Natural killer cell (primary cell): ENCODE measurements around the gene RXRA. TPM values are rescaled to one million over a fixed set of nuclear protein-coding genes. Genes with fewer than 3 reads are reported as not detected.

ENCODE experiments used
- ATAC-seq, 3 donors: fragments of 150-1000 bp in 2 of 3; fragments of 200-7000 bp in 1 of 3; cut with Tn5 transposase; 1 replicate in 1 of 3; 2 replicates in 2 of 3; pipeline ENCODE4 v1.10.0; 2021; ENCODE audit warnings: mild to moderate bottlenecking in 2 of 3, moderate library complexity in 2 of 3
- DNase-seq, 2 donors: peaks; one replicate each; pipeline versions ENCODE4 v3.0.0 to v3.0.0-alpha.2; 2013 to 2021; ENCODE audit warnings: mixed read lengths in 1 of 2
- H3K27ac ChIP-seq: one replicate; pipeline ENCODE4 v1.5.1; 2013; ENCODE audit warnings: mild to moderate bottlenecking, low read length
- H3K27me3 ChIP-seq: one replicate; pipeline ENCODE4 v1.6.1; 2013; ENCODE audit warnings: low read length; ENCODE audit not compliant: control insufficient read depth, insufficient read depth
- H3K36me3 ChIP-seq: one replicate; pipeline ENCODE4 v1.6.1; 2013; ENCODE audit warnings: low read length; ENCODE audit not compliant: control insufficient read depth, insufficient read depth
- H3K4me1 ChIP-seq: one replicate; pipeline ENCODE4 v1.6.1; 2013; ENCODE audit warnings: low read length; ENCODE audit not compliant: control insufficient read depth, insufficient read depth
- H3K4me3 ChIP-seq: one replicate; pipeline ENCODE4 v1.5.1; 2013; ENCODE audit warnings: low read length
- H3K9me3 ChIP-seq: one replicate; pipeline ENCODE4 v1.6.1; 2013; ENCODE audit warnings: low read length; ENCODE audit not compliant: control insufficient read depth, insufficient read depth
- H3K27ac Mint-ChIP-seq, 2 donors: one replicate each; pipeline ENCODE4 v1.8.0; 2022; ENCODE audit warnings: mild to moderate bottlenecking in 2 of 2, mixed read lengths in 2 of 2, moderate library complexity in 1 of 2
- H3K27me3 Mint-ChIP-seq, 2 donors: one replicate each; pipeline ENCODE4 v1.8.0; 2022; ENCODE audit warnings: low read depth in 2 of 2, mixed read lengths in 2 of 2
- H3K36me3 Mint-ChIP-seq: one replicate; pipeline ENCODE4 v1.8.0; 2022; ENCODE audit warnings: mixed read lengths
- H3K4me1 Mint-ChIP-seq, 2 donors: one replicate each; pipeline ENCODE4 v1.8.0; 2022; ENCODE audit warnings: mixed read lengths in 2 of 2
- H3K4me3 Mint-ChIP-seq: one replicate; pipeline ENCODE4 v1.8.0; 2022; ENCODE audit warnings: mild to moderate bottlenecking, moderate library complexity, mixed read lengths
- H3K9me3 Mint-ChIP-seq, 2 donors: one replicate each; pipeline ENCODE4 v1.8.0; 2022; ENCODE audit warnings: mixed read lengths in 2 of 2
- CTCF ChIP-seq: fragments of 200-600 bp; IDR thresholded peaks from one replicate; pipeline ENCODE4 v1.8.0; 2022; ENCODE audit warnings: antibody characterized with exemption
- WGBS: methylation state at CpG from one replicate; pipeline ENCODE4 v1.1.7; 2013; ENCODE audit warnings: missing lambda C conversion rate; ENCODE audit not compliant: insufficient coverage; 5-methylcytosine and 5-hydroxymethylcytosine counted together
- intact Hi-C: fragments of 100-400 bp; cut with micrococcal nuclease; formaldehyde crosslinking; loops from one replicate; pipeline ENCODE4 v1.14.2; 2022
- total RNA-seq, 4 donors: library from RNA; stranded (reverse); fragments of 120-200 nt in 1 of 4; gene quantifications; one replicate each; pipeline versions ENCODE4 v1.2.3 to v1.2.4, GENCODE V29; 2013 to 2022

The RXRA gene
- total RNA-seq, 3 donors from 2014 or later (not counting 1 experiment from before 2014, with no cell fraction given) = 30.9 to 64.1 (median 42.2) TPM

- H3K27ac ChIP-seq = peak overlapping the region; percentile 34
- H3K4me1 ChIP-seq = peaks cover 24% of the 10 kb centered on the region
Measured at GRCh38 chr9:134366223-134367031, 40.2 kb downstream of the RXRA start.

DNA sequence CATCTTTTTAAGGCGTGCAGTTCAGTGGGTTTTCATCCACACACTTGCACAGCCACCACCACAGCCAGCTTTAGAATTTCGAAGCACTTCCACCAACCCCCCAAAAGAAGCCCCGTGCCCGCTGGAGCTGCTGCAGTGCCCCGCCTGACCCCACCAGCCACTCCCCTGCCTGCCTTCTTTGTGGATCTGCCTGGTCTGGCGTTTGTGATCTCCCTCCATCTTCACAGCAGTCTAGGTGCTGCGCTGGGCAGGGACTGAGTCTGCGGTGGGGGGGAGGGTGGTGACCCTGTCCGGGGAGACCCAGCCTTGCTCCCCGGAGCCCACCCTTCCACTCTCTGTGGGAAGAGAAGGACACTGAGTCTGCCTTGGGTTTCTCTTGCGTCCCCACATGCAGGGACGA lies 40.8 kb downstream of the RXRA start:
- Mint-ChIP-seq H3K4me3 (no peak overlapping the region), H3K36me3 (no peaks in the 10 kb centered on the region), H3K4me1 (peaks cover 0 to 13% of the 10 kb centered on the region in 2 donors), H3K9me3 (no peaks in the 10 kb centered on the region), H3K27ac (no peak overlapping the region), H3K27me3 (no peaks in the 10 kb centered on the region)
- ATAC-seq = no peak
- Histone ChIP-seq H3K36me3 (no peaks in the 10 kb centered on the region), H3K4me1 (peaks cover 29% of the 10 kb centered on the region), H3K27me3 (no peaks in the 10 kb centered on the region), H3K9me3 (no peaks in the 10 kb centered on the region), H3K4me3 (no peak overlapping the region), H3K27ac (no peak overlapping the region)
- intact Hi-C loops = no loop called here
- TF ChIP-seq CTCF = no peak
- 93% methylated on average over 12 of the region's 12 CpGs for WGBS
- no peak for DNase-seq

More at GRCh38 chr9:134366223-134367031, 40.2 kb downstream of the RXRA start:
- DNase-seq (no peak), ATAC-seq (peak in 1 of 3 donors; percentile 59)
- 61% methylated on average over 25 of the region's 25 CpGs for WGBS
- H3K4me3 Mint-ChIP-seq = no peak overlapping the region
- no peak for TF ChIP-seq CTCF
- H3K27me3 Mint-ChIP-seq = no peaks in the 10 kb centered on the region
- peaks cover 0 to 7% of the 10 kb centered on the region in 2 donors for H3K4me1 Mint-ChIP-seq
- Histone ChIP-seq H3K9me3 (no peaks in the 10 kb centered on the region), H3K36me3 (no peaks in the 10 kb centered on the region), H3K27me3 (no peaks in the 10 kb centered on the region), H3K4me3 (no peak overlapping the region)
- H3K9me3 Mint-ChIP-seq = no peaks in the 10 kb centered on the region
- intact Hi-C loops = no loop called here
- no peaks in the 10 kb centered on the region for H3K36me3 Mint-ChIP-seq
- H3K27ac Mint-ChIP-seq = no peak overlapping the region

GRCh38 chr9:134367791-134368490 lies 41.7 kb downstream of the RXRA start:
- WGBS = 96% methylated on average over 19 of the region's 19 CpGs
- Mint-ChIP-seq H3K4me3 (no peak overlapping the region), H3K27me3 (no peaks in the 10 kb centered on the region), H3K36me3 (no peaks in the 10 kb centered on the region), H3K9me3 (no peaks in the 10 kb centered on the region), H3K4me1 (peaks cover under 1 to 22% of the 10 kb centered on the region in 2 donors), H3K27ac (no peak overlapping the region)
- H3K36me3 ChIP-seq = no peaks in the 10 kb centered on the region
- no peak for DNase-seq
- no peak for TF ChIP-seq CTCF
- no peaks in the 10 kb centered on the region for H3K27me3 ChIP-seq
- ATAC-seq = no peak
- no peak overlapping the region for H3K4me3 ChIP-seq
- no peak overlapping the region for H3K27ac ChIP-seq
- H3K9me3 ChIP-seq = no peaks in the 10 kb centered on the region
- H3K4me1 ChIP-seq = peaks cover 38% of the 10 kb centered on the region
- intact Hi-C loops = no loop called here
